Measurements from ENCODE around the gene ANKRD12. TPM values are rescaled to one million over a fixed set of nuclear protein-coding genes. Genes with fewer than 3 reads are reported as not detected.
A peak's percentile ranks its signal among the peaks of the same experiment; 100 is the strongest.

The ANKRD12 gene
- total and polyA plus RNA-seq, 10 of the 15 experiments (the other 5 are each of a cell fraction or from before 2014, with no cell fraction given), result 5.9 to 45.7 (median 20.2) TPM

GRCh38 chr18:9100796-9101195 is 35.8 kb upstream of the ANKRD12 start:
- RAD21 ChIA-PET (ENCODE audit: unreplicated experiment), result interaction anchor here (1.4 to 6.5 kb wide), 4 partner anchors 10 to 39 kb away, joined by 5 to 73 read pairs (median 9); partner anchors contain the start of gene ANKRD12
- peaks cover 42% of the 10 kb centered on the region for H3K79me2 ChIP-seq (ENCODE audit: control insufficient read depth, insufficient read depth, low read length)
- no peaks in the 10 kb centered on the region for H3K27me3 ChIP-seq (replicated peaks in 1 of 2; ENCODE audit: control insufficient read depth in 2 of 2, insufficient read depth in 2 of 2, low read length in 1 of 2)
- TF ChIP-seq BHLHE40 (IDR thresholded peaks at IDR 0.05; ENCODE audit: borderline replicate concordance in 1 of 2, low read depth in 2 of 2, low read length in 1 of 2) (no peak), GATAD2B (conservative IDR thresholded peaks at IDR 0.05; ENCODE audit: low read depth) (no peak), HDAC2 (IDR thresholded peaks at IDR 0.05) (no peak)
- intact Hi-C loops (cut with micrococcal nuclease; ENCODE audit: unreplicated experiment) (no loop called here), in situ Hi-C loops (cut with MboI) (no loop called here)
- SMC1A ChIA-PET (ENCODE audit: uncharacterized antibody, unreplicated experiment), result interaction anchor here (1.4 to 8.8 kb wide), 5 partner anchors 12 to 41 kb away, joined by 4 to 112 read pairs (median 6); no protein-coding TSS in a partner anchor
- WGBS (ENCODE audit: insufficient coverage, insufficient replicate concordance, low lambda C conversion rate, missing lambda C conversion rate), result 100% methylated on average over 3 of the region's 3 CpGs
- FAIRE-seq, result no peak
- no peak overlapping the region for H3K9ac ChIP-seq (ENCODE audit: control insufficient read depth, insufficient read depth, low read length)
- no peak overlapping the region for H3K4me2 ChIP-seq (ENCODE audit: control insufficient read depth, insufficient read depth)
- ATAC-seq, result no peak
- CTCF ChIA-PET, result interaction anchor here (0.6 to 6.2 kb wide), 8 partner anchors 10 to 402 kb away, joined by 3 to 95 read pairs (median 5); partner anchors contain the start of gene ANKRD12
- H4K20me1 ChIP-seq (ENCODE audit: control insufficient read depth, insufficient read depth), result no peaks in the 10 kb centered on the region; the same call in 1 of the 2 replicates
- H3K4me1 ChIP-seq (ENCODE audit: control insufficient read depth, insufficient read depth, low read length), result peaks cover 10% of the 10 kb centered on the region
- H3K27ac ChIP-seq (ENCODE audit: control insufficient read depth, insufficient read depth), result no peak overlapping the region
- H3K36me3 ChIP-seq (ENCODE audit: control insufficient read depth in 2 of 2, insufficient read depth in 2 of 2, low read length in 1 of 2), result 0 out of 4 replicates have a peak, but pooled peaks cover 0 to 5% of the 10 kb centered on the region in 2 experiments
- no peaks in the 10 kb centered on the region for H3K9me3 ChIP-seq (replicated peaks; ENCODE audit: control insufficient read depth, insufficient read depth, low read length)
- DNase-seq (ENCODE audit: low read depth, low spot score), result no peak
- POLR2A ChIA-PET, result interaction anchor here (1.0 to 5.8 kb wide), 3 partner anchors 18 to 376 kb away, joined by 3 to 85 read pairs (median 9); partner anchors contain the start of gene ANKRD12
- H2AFZ ChIP-seq (ENCODE audit: control insufficient read depth, low read depth, low read length), result no peak overlapping the region
- no TSS peak for BruUV-seq (replicated peaks)
- no peak overlapping the region for H3K4me3 ChIP-seq

- WGBS (ENCODE audit: insufficient coverage, insufficient replicate concordance, low lambda C conversion rate, missing lambda C conversion rate), result under 1% methylated on average over 17 of the region's 17 CpGs
- Histone ChIP-seq H3K4me2 (ENCODE audit: control insufficient read depth, insufficient read depth) (peak overlapping the region; percentile 66), H4K20me1 (ENCODE audit: control insufficient read depth, insufficient read depth) (no peaks in the 10 kb centered on the region; the same call in 1 of the 2 replicates), H3K79me2 (ENCODE audit: control insufficient read depth, insufficient read depth, low read length) (peaks cover 54% of the 10 kb centered on the region), H3K27ac (ENCODE audit: control insufficient read depth, insufficient read depth) (peak overlapping the region; percentile 77), H3K9ac (ENCODE audit: control insufficient read depth, insufficient read depth, low read length) (peak overlapping the region; percentile 69), H3K4me1 (ENCODE audit: control insufficient read depth, insufficient read depth, low read length) (peaks cover 5% of the 10 kb centered on the region), H2AFZ (ENCODE audit: control insufficient read depth, low read depth, low read length) (peak overlapping the region; percentile 73), H3K9me3 (replicated peaks; ENCODE audit: control insufficient read depth, insufficient read depth, low read length) (no peaks in the 10 kb centered on the region), H3K27me3 (replicated peaks in 1 of 2; ENCODE audit: control insufficient read depth in 2 of 2, insufficient read depth in 2 of 2, low read length in 1 of 2) (no peaks in the 10 kb centered on the region), H3K36me3 (ENCODE audit: control insufficient read depth in 2 of 2, insufficient read depth in 2 of 2, low read length in 1 of 2) (0 out of 4 replicates have a peak, but pooled peaks cover 0 to 5% of the 10 kb centered on the region in 2 experiments), H3K4me3 (peak overlapping the region; percentile 83)
- ATAC-seq, result peak; percentile 36
- POLR2A ChIA-PET, result interaction anchor here (0.9 to 6.1 kb wide), 9 partner anchors 8 to 375 kb away, joined by 3 to 85 read pairs (median 3); partner anchors contain the start of gene ANKRD12
- DNase-seq (ENCODE audit: low read depth, low spot score), result no peak
- CTCF ChIA-PET, result interaction anchor here (0.6 to 6.2 kb wide), 8 partner anchors 15 to 403 kb away, joined by 3 to 95 read pairs (median 7); partner anchors contain the start of gene ANKRD12
- in situ Hi-C loops (cut with MboI), result no loop called here
- SMC1A ChIA-PET (ENCODE audit: uncharacterized antibody, unreplicated experiment), result interaction anchor here (0.9 to 8.8 kb wide), 12 partner anchors 8 to 415 kb away, joined by 3 to 112 read pairs (median 4); no protein-coding TSS in a partner anchor
- FAIRE-seq, result no peak
- RAD21 ChIA-PET (ENCODE audit: unreplicated experiment), result interaction anchor here (0.9 to 6.5 kb wide), 8 partner anchors 9 to 233 kb away, joined by 3 to 73 read pairs (median 6); partner anchors contain the start of genes ANKRD12 and TWSG1
- intact Hi-C loops (cut with micrococcal nuclease; ENCODE audit: unreplicated experiment), result loop anchor here (2.0 kb wide), 1 partner anchor 35 kb away; the partner anchor contains the start of gene ANKRD12
- TSS peak; percentile 96 for BruUV-seq (replicated peaks)
- peak; percentile 50 for TF ChIP-seq SPI1 (IDR thresholded peaks at IDR 0.05; ENCODE audit: borderline replicate concordance, insufficient read depth, low read depth, low read length)
- 0 out of 2 replicates have a peak, but pooled peaks have one; percentile 4 for TF ChIP-seq RUNX3 (IDR thresholded peaks at IDR 0.05; ENCODE audit: low read length)
- TF ChIP-seq NFIC (IDR thresholded peaks at IDR 0.05; ENCODE audit: low read depth, low read length), result 0 out of 2 replicates have a peak, but pooled peaks have one; percentile 23
- TF ChIP-seq PRDM15 (CRISPR knock-in tag; IDR thresholded peaks at IDR 0.05), result peak; percentile 18; the same call in 1 of the 2 replicates
Measured at GRCh38 chr18:9101730-9102507, 34.7 kb upstream of the ANKRD12 start.

Measured in GM12878 (cell line).